Erythroblast (primary cell): Measurements from ENCODE around the gene TRPM6.

Experiments
- GATA1 ChIP-seq: IDR thresholded peaks from 2 replicates; pipeline ENCODE4 v1.6.1; 2011; ENCODE audit warnings: low read depth, mild to moderate bottlenecking, control low read depth, low read length, moderate library complexity
- POLR2A ChIP-seq: IDR thresholded peaks from 2 replicates; pipeline ENCODE4 v1.6.1; 2011; ENCODE audit warnings: mild to moderate bottlenecking, low read length

DNA sequence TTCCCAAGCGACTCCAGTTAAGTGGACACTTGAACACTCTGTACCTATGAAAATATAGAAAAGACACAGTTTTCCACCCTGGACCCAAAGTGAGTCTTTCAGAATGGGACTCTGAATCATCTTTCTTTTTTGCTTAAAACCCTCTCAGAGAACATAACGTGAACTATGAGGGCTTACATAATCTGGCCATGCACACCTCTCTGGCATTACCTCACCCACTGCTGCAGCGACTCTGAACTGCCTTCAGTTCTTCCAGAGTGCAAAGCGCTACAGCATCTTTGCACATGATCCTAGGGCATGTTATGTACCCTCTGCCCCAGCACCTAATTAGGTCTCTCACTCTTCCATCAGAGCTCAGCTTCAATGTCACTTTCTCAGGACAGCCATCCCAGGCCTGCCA is 204.4 kb downstream of the TRPM6 start:
- TF ChIP-seq POLR2A (no peak), GATA1 (no peak)
